NB4 (cell line): ENCODE measurements around the gene DDX54.

Source experiments
- MAX ChIP-seq: IDR thresholded peaks from 2 replicates; pipeline ENCODE4 v1.6.1; 2011; ENCODE audit warnings: low read depth, low read length
- POLR2A ChIP-seq: IDR thresholded peaks from 2 replicates; pipeline ENCODE4 v1.6.1; 2011; ENCODE audit warnings: mild to moderate bottlenecking; ENCODE audit not compliant: insufficient read length; ENCODE audit errors: extremely low read depth
- TF ChIP-seq, protein P1 (sequence below): IDR thresholded peaks from one replicate; pipeline ENCODE4 v1.5.1; 2012; ENCODE audit warnings: low read depth, low read length

DNA sequence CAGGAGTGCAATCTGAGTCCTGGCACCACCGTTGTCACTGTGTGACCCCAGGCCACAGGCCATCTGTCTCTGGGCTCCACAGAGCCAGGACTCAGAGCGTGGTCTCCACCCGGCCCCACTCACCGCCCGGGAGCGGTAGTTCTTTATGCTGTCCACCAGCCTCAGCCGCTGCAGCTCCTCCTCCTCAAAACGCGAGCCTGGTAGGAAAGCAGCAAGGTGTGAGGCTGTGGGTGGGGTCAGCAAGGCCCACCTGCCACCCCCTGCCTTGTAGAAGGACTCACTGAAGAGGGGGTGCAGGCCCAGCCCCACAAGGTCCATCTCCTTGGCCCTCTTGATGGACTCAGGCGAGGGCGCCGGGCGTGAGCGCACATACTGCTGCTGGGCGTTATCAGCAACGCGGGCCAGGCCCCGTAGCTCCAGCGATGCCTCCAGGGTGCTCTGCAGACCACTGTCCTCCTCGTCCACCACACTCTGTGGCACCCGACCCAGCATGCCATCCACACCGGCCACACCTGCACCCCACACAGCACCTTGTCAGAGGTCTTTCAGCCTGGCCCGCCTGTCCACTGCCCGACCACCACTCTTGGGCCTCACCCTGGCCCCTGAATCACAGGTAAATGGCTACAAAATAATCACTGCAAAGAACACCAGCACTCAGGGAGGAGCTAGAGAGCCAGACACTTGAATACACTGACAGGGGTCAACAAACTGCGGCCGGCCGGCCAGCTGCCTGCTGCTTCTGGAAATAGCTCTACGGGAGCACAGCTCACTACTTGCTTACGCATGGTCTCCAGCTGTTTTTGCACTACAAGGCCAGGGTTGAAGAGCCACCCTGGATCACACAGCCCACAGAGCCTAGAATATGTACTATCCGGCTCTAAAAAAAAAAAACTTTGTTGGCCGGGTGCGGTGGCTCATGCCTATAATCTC, 19.5 kb downstream of the DDX54 start:
- TF ChIP-seq, protein P1, sequence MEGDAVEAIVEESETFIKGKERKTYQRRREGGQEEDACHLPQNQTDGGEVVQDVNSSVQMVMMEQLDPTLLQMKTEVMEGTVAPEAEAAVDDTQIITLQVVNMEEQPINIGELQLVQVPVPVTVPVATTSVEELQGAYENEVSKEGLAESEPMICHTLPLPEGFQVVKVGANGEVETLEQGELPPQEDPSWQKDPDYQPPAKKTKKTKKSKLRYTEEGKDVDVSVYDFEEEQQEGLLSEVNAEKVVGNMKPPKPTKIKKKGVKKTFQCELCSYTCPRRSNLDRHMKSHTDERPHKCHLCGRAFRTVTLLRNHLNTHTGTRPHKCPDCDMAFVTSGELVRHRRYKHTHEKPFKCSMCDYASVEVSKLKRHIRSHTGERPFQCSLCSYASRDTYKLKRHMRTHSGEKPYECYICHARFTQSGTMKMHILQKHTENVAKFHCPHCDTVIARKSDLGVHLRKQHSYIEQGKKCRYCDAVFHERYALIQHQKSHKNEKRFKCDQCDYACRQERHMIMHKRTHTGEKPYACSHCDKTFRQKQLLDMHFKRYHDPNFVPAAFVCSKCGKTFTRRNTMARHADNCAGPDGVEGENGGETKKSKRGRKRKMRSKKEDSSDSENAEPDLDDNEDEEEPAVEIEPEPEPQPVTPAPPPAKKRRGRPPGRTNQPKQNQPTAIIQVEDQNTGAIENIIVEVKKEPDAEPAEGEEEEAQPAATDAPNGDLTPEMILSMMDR = no peak
- no peak for TF ChIP-seq POLR2A
- TF ChIP-seq MAX = no peak
